RKO (cell line): Measurements from ENCODE around the gene SCAMP3.
A peak's percentile ranks its signal among the peaks of the same experiment; 100 is the strongest.
"Not testable (repeated sequence)": the region's sequence is repeated elsewhere in the genome, so short reads cannot be mapped to it uniquely, and the experiment has no call there.

Experiments used
- DNase-seq: peaks from one replicate; pipeline ENCODE4 v3.0.0-alpha.2; 2016; ENCODE audit warnings: low spot score

Gene SCAMP3

GRCh38 chr1:155227261-155228095 is 34.7 kb downstream of the SCAMP3 start:
- peak; percentile 99 for DNase-seq

- peak; percentile 80 for DNase-seq
Measured at GRCh38 chr1:155226910-155227260, 35.3 kb downstream of the SCAMP3 start.

- peak; percentile 90 for DNase-seq
Measured at GRCh38 chr1:155226188-155226909, 35.8 kb downstream of the SCAMP3 start.

- not testable (repeated sequence) for DNase-seq
Measured at GRCh38 chr1:155225404-155225759, 36.8 kb downstream of the SCAMP3 start.

- no peak for DNase-seq
Measured at GRCh38 chr1:155223047-155223446, 39.1 kb downstream of the SCAMP3 start.

- DNase-seq: not testable (repeated sequence)
Measured at GRCh38 chr1:155220211-155220965, 41.8 kb downstream of the SCAMP3 start.

- no peak for DNase-seq
Measured at GRCh38 chr1:155219592-155220031, 42.5 kb downstream of the SCAMP3 start.

- DNase-seq: peak; percentile 60
Measured at GRCh38 chr1:155218854-155219591, 43.1 kb downstream of the SCAMP3 start.

GRCh38 chr1:155214702-155215101 is 47.5 kb downstream of the SCAMP3 start:
- DNase-seq: not testable (repeated sequence)

GRCh38 chr1:155212051-155212440 is 50.1 kb downstream of the SCAMP3 start:
- DNase-seq: not testable (repeated sequence)

GRCh38 chr1:155211381-155212050 is 50.6 kb downstream of the SCAMP3 start:
- not testable (repeated sequence) for DNase-seq

- no peak for DNase-seq
Measured at GRCh38 chr1:155210314-155211104, 51.7 kb downstream of the SCAMP3 start.

GRCh38 chr1:155209312-155209721 is 52.8 kb downstream of the SCAMP3 start:
- no peak for DNase-seq

- peak; percentile 86 for DNase-seq
Measured at GRCh38 chr1:155208541-155209311, 53.4 kb downstream of the SCAMP3 start, which contains the start of gene MTX1. TSS of gene MTX1 (plus strand) at chr1:155208695. CDS start at chr1:155208805, 110 bp downstream.

- no peak for DNase-seq
Measured at GRCh38 chr1:155207806-155208540, 54.2 kb downstream of the SCAMP3 start, which contains the start of gene THBS3. TSS of gene THBS3 (minus strand) at chr1:155207897. CDS start at chr1:155207876, 21 bp downstream.

- DNase-seq: peak; percentile 82
Measured at GRCh38 chr1:155206891-155207805, 55.0 kb downstream of the SCAMP3 start.
